ENCODE data around the gene MAST4. TPM values are rescaled to one million over a fixed set of nuclear protein-coding genes. Genes with fewer than 3 reads are reported as not detected.

MAST4 gene
- total RNA-seq, 2 donors from 2014 or later: 9.5 to 20.8 TPM

DNA sequence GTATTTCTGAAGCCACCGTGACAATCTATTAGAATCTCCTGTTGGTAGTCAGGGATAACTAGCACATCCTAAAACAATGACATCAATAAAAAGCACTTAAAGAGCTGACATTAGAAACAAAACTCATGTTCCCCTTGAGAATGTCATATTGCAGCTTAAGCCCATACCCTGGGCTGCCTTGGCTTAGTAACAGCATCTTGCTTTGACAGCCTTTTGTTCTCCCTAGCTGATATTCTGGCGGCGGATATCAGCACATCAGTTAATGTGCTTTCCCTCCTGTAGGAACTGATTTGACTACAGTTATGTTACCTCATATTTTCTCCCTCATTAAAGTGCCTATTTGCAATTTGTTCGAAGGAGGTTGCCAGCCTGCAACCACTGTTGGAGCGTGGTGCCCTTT lies 386.3 kb downstream of the MAST4 start:
- H3K27me3 ChIP-seq: no peaks in the 10 kb centered on the region
- H3K4me1 ChIP-seq: no peaks in the 10 kb centered on the region
- no peaks in the 10 kb centered on the region for H3K9me3 ChIP-seq
- no peak for DNase-seq
- H3K27ac ChIP-seq: peak overlapping the region; percentile 30
- H3K9ac ChIP-seq (ENCODE audit: low read depth in 2 of 2, low read length in 2 of 2): no peak overlapping the region
- H3K4me3 ChIP-seq: no peak overlapping the region
- intact Hi-C loops (cut with DNase I): loop anchor here (10.0 kb wide), 1 partner anchor 222 kb away; no protein-coding TSS in a partner anchor
- no peaks in the 10 kb centered on the region for H3K36me3 ChIP-seq
- TF ChIP-seq, protein P1, sequence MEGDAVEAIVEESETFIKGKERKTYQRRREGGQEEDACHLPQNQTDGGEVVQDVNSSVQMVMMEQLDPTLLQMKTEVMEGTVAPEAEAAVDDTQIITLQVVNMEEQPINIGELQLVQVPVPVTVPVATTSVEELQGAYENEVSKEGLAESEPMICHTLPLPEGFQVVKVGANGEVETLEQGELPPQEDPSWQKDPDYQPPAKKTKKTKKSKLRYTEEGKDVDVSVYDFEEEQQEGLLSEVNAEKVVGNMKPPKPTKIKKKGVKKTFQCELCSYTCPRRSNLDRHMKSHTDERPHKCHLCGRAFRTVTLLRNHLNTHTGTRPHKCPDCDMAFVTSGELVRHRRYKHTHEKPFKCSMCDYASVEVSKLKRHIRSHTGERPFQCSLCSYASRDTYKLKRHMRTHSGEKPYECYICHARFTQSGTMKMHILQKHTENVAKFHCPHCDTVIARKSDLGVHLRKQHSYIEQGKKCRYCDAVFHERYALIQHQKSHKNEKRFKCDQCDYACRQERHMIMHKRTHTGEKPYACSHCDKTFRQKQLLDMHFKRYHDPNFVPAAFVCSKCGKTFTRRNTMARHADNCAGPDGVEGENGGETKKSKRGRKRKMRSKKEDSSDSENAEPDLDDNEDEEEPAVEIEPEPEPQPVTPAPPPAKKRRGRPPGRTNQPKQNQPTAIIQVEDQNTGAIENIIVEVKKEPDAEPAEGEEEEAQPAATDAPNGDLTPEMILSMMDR (IDR thresholded peaks at IDR 0.05): no peak

- H3K9me3 ChIP-seq: no peaks in the 10 kb centered on the region
- H3K4me1 ChIP-seq: peaks cover 3% of the 10 kb centered on the region
- H3K36me3 ChIP-seq: no peaks in the 10 kb centered on the region
- peak overlapping the region; percentile 41 for H3K27ac ChIP-seq
- peak overlapping the region in 1 of 2 donors; percentile 46 for H3K9ac ChIP-seq (ENCODE audit: low read depth in 2 of 2, low read length in 2 of 2)
- no peaks in the 10 kb centered on the region for H3K27me3 ChIP-seq
- no peak for DNase-seq
- intact Hi-C loops (cut with DNase I): loop anchor here (10.0 kb wide), 1 partner anchor 219 kb away; no protein-coding TSS in a partner anchor
- no peak overlapping the region for H3K4me3 ChIP-seq
- TF ChIP-seq, protein P1 (IDR thresholded peaks at IDR 0.05): no peak
These were observed 389.2 kb downstream of the MAST4 start for GRCh38 chr5:66985417-66985816.

DNA sequence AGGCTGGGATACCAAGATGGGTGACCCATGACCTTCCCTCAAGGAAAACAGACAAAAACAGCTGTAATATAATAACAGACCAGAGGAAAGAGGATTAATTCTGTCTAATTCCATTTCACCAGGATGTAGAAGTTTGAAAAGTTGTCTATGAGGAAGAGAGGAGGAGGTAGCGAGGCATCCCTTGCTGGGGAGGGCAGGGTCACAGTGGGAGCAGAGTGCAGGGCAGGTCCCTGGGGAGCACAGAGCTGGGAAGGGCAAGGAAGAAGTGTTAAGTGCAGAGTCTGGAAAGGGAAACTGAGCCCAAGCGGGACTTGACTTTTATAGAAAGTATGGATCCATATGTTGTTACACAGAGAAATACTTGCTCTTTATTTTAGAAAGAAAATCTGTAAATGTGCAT lies 389.8 kb downstream of the MAST4 start:
- no peak for DNase-seq
- TF ChIP-seq, protein P1 (IDR thresholded peaks at IDR 0.05): no peak
- Histone ChIP-seq H3K4me3 (no peak overlapping the region), H3K9ac (ENCODE audit: low read depth in 2 of 2, low read length in 2 of 2) (peak overlapping the region in 1 of 2 donors; percentile 46), H3K27ac (peak overlapping the region; percentile 41), H3K9me3 (no peaks in the 10 kb centered on the region), H3K27me3 (no peaks in the 10 kb centered on the region), H3K36me3 (no peaks in the 10 kb centered on the region), H3K4me1 (peaks cover 3% of the 10 kb centered on the region)
- intact Hi-C loops (cut with DNase I): loop anchor here (10.0 kb wide), 1 partner anchor 219 kb away; no protein-coding TSS in a partner anchor

DNA sequence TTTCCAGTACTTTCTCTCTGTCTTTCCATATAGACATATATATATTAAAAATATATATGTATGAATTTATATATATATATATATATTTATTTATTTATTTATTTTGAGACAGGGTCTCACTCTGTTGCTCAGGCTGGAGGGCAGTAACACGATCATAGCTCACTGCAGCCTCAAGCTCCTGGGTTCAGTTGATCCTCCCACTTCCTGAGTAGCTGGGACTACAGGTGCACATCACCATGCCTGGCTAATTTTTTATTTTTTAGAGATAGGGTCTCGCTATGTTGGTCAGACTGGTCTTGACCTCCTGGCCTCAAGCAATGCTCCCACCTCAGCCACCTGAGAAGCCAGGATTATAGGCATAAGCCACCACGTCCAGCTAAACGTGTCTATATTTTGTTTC lies 390.3 kb downstream of the MAST4 start:
- H3K27me3 ChIP-seq: no peaks in the 10 kb centered on the region
- no peak overlapping the region for H3K9ac ChIP-seq (ENCODE audit: low read depth in 2 of 2, low read length in 2 of 2)
- H3K9me3 ChIP-seq: no peaks in the 10 kb centered on the region
- TF ChIP-seq, protein P1 (IDR thresholded peaks at IDR 0.05): no peak
- H3K4me1 ChIP-seq: peaks cover 3% of the 10 kb centered on the region
- intact Hi-C loops (cut with DNase I): loop anchor here (10.0 kb wide), 1 partner anchor 218 kb away; no protein-coding TSS in a partner anchor
- no peak for DNase-seq
- no peak overlapping the region for H3K4me3 ChIP-seq
- no peak overlapping the region for H3K27ac ChIP-seq
- H3K36me3 ChIP-seq: no peaks in the 10 kb centered on the region

- no peak for DNase-seq
- Histone ChIP-seq H3K9ac (ENCODE audit: low read depth in 2 of 2, low read length in 2 of 2) (no peak overlapping the region), H3K27ac (no peak overlapping the region), H3K4me3 (no peak overlapping the region), H3K4me1 (peaks cover 3% of the 10 kb centered on the region), H3K9me3 (no peaks in the 10 kb centered on the region), H3K36me3 (no peaks in the 10 kb centered on the region), H3K27me3 (no peaks in the 10 kb centered on the region)
- intact Hi-C loops (cut with DNase I): loop anchor here (10.0 kb wide), 1 partner anchor 218 kb away; no protein-coding TSS in a partner anchor
- TF ChIP-seq, protein P1 (IDR thresholded peaks at IDR 0.05): no peak
These were observed 390.9 kb downstream of the MAST4 start for GRCh38 chr5:66987126-66987525.
